ENCODE results near the gene GPR39.

GPR39 gene

DNA sequence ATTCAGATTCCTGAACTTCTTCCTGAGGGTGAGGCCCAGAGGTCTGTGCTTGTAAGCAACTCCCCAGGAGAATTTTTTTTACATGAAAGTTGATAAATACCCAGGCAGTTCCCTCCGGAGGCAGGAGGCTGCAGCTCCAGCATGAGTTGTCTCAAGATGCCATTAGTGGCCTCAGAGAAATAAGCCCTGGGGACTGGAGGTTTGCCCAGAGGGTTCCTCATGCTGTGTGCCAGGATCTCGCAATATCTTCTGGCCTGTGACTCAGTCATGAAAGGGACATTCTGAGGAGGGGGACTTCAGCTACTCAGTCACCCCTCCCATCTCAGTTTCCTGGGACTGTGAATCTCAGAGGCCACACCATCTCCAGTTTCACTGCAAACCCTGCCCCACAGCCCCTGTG lies 203.5 kb downstream of the GPR39 start:
- TF ChIP-seq EZH2phosphoT487 (IDR thresholded peaks at IDR 0.05; ENCODE audit: borderline replicate concordance, low read length): no peak
- TF ChIP-seq, protein P1, sequence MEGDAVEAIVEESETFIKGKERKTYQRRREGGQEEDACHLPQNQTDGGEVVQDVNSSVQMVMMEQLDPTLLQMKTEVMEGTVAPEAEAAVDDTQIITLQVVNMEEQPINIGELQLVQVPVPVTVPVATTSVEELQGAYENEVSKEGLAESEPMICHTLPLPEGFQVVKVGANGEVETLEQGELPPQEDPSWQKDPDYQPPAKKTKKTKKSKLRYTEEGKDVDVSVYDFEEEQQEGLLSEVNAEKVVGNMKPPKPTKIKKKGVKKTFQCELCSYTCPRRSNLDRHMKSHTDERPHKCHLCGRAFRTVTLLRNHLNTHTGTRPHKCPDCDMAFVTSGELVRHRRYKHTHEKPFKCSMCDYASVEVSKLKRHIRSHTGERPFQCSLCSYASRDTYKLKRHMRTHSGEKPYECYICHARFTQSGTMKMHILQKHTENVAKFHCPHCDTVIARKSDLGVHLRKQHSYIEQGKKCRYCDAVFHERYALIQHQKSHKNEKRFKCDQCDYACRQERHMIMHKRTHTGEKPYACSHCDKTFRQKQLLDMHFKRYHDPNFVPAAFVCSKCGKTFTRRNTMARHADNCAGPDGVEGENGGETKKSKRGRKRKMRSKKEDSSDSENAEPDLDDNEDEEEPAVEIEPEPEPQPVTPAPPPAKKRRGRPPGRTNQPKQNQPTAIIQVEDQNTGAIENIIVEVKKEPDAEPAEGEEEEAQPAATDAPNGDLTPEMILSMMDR (IDR thresholded peaks at IDR 0.05; ENCODE audit: low read depth, low read length, poor library complexity, severe bottlenecking): no peak
- Histone ChIP-seq H3K79me2 (ENCODE audit: control insufficient read depth, low read length) (no peaks in the 10 kb centered on the region), H3K27me3 (ENCODE audit: control insufficient read depth, low read length) (no peaks in the 10 kb centered on the region), H4K20me1 (ENCODE audit: control insufficient read depth, insufficient read depth, low read depth, low read length) (no peaks in the 10 kb centered on the region), H3K9me2 (replicated peaks; ENCODE audit: control insufficient read depth, low read length) (no peaks in the 10 kb centered on the region), H3K27ac (ENCODE audit: low read depth, low read length) (no peak overlapping the region), H3K4me1 (ENCODE audit: control insufficient read depth, low read length) (no peaks in the 10 kb centered on the region), H3K9me3 (ENCODE audit: control insufficient read depth, insufficient read depth, low read length) (no peaks in the 10 kb centered on the region), H3K4me3 (ENCODE audit: low read length) (no peak overlapping the region), H3F3A (ENCODE audit: control insufficient read depth, insufficient read depth) (no peaks in the 10 kb centered on the region), H3K4me2 (ENCODE audit: low read length) (no peak overlapping the region), H3K36me3 (ENCODE audit: control insufficient read depth, low read length) (no peaks in the 10 kb centered on the region)

DNA sequence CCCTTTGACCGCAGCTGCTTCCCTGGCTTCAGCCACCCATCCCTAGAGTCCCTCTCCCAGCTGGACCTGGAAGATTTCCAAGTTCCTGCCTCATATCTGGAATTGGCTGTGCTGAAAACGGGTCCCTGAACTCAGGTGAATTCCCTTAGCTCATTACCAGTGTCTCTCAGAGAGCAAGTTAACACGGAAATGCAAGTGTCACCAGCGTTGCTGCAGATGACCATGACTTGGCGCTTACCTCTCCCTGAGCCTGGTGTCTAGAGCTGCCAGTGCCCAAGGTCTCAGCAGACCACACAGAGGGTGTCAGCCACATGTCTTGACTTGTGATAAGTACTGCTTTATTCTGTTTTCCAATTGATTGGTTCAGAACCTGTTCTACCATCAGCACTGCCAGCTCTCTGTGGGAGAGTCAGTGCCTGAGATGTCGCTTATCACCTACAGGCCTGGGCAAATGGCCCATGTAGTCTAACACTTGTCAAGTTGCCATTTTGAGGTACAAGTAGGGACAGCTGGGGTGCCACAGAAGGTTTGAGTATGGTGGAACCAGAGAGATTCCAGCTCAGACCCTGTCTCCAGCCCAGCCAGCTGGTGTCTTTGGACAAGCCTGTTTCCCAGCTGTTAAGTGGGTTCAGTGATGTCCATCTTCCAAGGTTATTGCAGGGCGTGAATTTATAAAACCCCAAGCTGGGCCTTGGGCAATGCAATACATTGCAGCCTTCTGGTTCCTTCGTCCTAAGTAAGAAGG lies 204.7 kb downstream of the GPR39 start:
- H3K27ac ChIP-seq (ENCODE audit: low read depth, low read length): no peak overlapping the region

DNA sequence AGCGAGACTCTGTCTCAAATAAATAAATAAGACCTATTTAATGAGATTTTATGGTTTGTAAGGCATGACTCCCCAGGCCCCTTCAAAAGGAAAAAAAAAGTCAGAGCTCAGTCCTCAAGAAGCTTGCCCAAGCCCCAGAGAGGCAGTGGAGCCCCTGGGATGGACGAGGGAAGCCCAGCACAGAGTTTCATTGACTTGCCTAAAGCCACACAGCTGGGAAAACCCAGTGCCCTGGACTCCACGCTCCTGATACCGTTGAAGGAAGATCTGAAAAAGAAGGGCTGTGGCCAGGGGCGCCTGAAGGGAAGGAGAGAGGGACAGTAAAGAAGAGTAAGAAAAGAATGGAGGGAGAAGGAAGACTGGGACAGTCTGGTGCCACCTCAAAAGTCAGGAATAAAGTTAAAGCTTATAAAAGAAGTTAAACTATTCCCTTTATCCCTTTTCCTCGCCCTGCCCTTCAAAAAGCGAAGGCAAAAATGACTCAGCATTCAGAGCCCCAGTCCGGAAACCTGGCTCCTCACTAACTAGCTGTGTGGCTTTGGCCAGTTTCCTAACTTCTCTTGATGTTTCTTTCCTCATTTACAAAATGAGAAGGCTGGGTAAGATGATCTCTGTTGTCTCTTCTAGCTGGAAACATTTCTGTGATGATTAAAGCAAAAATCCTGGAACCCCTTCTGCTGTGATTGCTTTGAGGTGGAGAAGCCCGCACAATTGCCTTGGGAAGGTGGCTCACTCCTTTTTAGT lies 206.7 kb downstream of the GPR39 start:
- H3K36me3 ChIP-seq (ENCODE audit: control insufficient read depth, low read length): no peaks in the 10 kb centered on the region
- H3K4me2 ChIP-seq (ENCODE audit: low read length): no peak overlapping the region
- no peak overlapping the region for H3K4me3 ChIP-seq (ENCODE audit: low read length)
- H3K27me3 ChIP-seq (ENCODE audit: control insufficient read depth, low read length): no peaks in the 10 kb centered on the region
- H3K27ac ChIP-seq (ENCODE audit: low read depth, low read length): no peak overlapping the region
- no peak for TF ChIP-seq EZH2phosphoT487 (IDR thresholded peaks at IDR 0.05; ENCODE audit: borderline replicate concordance, low read length)
- TF ChIP-seq, protein P1 (IDR thresholded peaks at IDR 0.05; ENCODE audit: low read depth, low read length, poor library complexity, severe bottlenecking): no peak
- H4K20me1 ChIP-seq (ENCODE audit: control insufficient read depth, insufficient read depth, low read depth, low read length): no peaks in the 10 kb centered on the region
- no peaks in the 10 kb centered on the region for H3F3A ChIP-seq (ENCODE audit: control insufficient read depth, insufficient read depth)
- no peaks in the 10 kb centered on the region for H3K4me1 ChIP-seq (ENCODE audit: control insufficient read depth, low read length)
- H3K9me2 ChIP-seq (replicated peaks; ENCODE audit: control insufficient read depth, low read length): no peaks in the 10 kb centered on the region
- H3K79me2 ChIP-seq (ENCODE audit: control insufficient read depth, low read length): no peaks in the 10 kb centered on the region
- no peaks in the 10 kb centered on the region for H3K9me3 ChIP-seq (ENCODE audit: control insufficient read depth, insufficient read depth, low read length)

More for the DNA sequence above, 204.7 kb downstream of the GPR39 start:
- H3F3A ChIP-seq (ENCODE audit: control insufficient read depth, insufficient read depth): no peaks in the 10 kb centered on the region
- no peaks in the 10 kb centered on the region for H4K20me1 ChIP-seq (ENCODE audit: control insufficient read depth, insufficient read depth, low read depth, low read length)
- no peaks in the 10 kb centered on the region for H3K27me3 ChIP-seq (ENCODE audit: control insufficient read depth, low read length)
- H3K9me3 ChIP-seq (ENCODE audit: control insufficient read depth, insufficient read depth, low read length): no peaks in the 10 kb centered on the region
- no peaks in the 10 kb centered on the region for H3K79me2 ChIP-seq (ENCODE audit: control insufficient read depth, low read length)
- H3K4me1 ChIP-seq (ENCODE audit: control insufficient read depth, low read length): no peaks in the 10 kb centered on the region
- H3K4me2 ChIP-seq (ENCODE audit: low read length): no peak overlapping the region
- H3K9me2 ChIP-seq (replicated peaks; ENCODE audit: control insufficient read depth, low read length): no peaks in the 10 kb centered on the region
- H3K4me3 ChIP-seq (ENCODE audit: low read length): no peak overlapping the region
- no peaks in the 10 kb centered on the region for H3K36me3 ChIP-seq (ENCODE audit: control insufficient read depth, low read length)
- TF ChIP-seq EZH2phosphoT487 (IDR thresholded peaks at IDR 0.05; ENCODE audit: borderline replicate concordance, low read length): no peak
- TF ChIP-seq, protein P1 (IDR thresholded peaks at IDR 0.05; ENCODE audit: low read depth, low read length, poor library complexity, severe bottlenecking): no peak
